ENCODE data around the gene DNAH2. TPM values are rescaled to one million over a fixed set of nuclear protein-coding genes. Genes with fewer than 3 reads are reported as not detected.

DNAH2 gene
- total RNA-seq, 2 experiments from 2014 or later, result not detected

DNA sequence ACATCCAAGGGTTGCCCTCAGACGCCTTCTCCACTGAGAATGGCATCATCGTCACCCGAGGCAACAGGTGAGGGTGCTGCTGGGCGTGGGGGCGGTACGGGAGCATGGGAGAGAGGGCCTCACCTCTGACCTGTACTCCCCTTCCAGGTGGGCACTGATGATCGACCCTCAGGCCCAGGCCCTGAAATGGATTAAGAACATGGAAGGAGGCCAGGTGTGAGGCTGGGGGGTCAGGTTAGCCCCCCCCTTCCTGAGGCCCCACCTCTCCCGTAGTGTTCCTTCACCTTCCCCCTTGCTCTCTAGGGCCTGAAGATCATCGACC is 100.1 kb downstream of the DNAH2 start:
- no peak overlapping the region for H3K4me2 ChIP-seq (ENCODE audit: low read length)
- DNase-seq (ENCODE audit: low spot score), result no peak

DNA sequence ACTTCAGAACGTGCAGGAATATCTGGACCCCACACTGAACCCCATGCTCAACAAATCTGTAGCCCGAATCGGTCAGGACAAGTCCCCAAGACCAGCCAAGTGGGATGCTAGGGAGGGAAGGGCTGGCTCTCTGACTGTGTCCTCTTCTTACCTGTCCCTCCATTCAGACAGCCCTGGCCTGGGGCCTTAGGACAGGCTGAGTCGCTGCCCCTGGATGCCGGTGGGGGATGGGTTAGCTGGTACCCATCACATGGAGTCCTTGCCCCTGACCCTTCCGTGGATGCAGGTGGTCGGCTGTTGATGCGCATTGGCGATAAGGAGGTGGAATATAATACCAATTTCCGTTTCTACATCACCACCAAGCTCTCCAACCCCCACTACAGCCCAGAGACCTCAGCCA is 100.5 kb downstream of the DNAH2 start:
- no peak overlapping the region for H3K4me2 ChIP-seq (ENCODE audit: low read length)
- intact Hi-C loops (cut with micrococcal nuclease; ENCODE audit: unreplicated experiment), result loop anchor here (10.0 kb wide), 1 partner anchor 73 kb away; no protein-coding TSS in a partner anchor
- H3K4me1 ChIP-seq (ENCODE audit: insufficient read depth, low read length, poor library complexity, severe bottlenecking), result no peaks in the 10 kb centered on the region
- no peak overlapping the region for H3K4me3 ChIP-seq (ENCODE audit: low read depth, low read length, poor library complexity, severe bottlenecking)
- H3K27ac ChIP-seq (ENCODE audit: low read depth, low read length, poor library complexity, severe bottlenecking), result no peak overlapping the region
- H3K9me2 ChIP-seq (ENCODE audit: insufficient read depth, low read length), result no peaks in the 10 kb centered on the region
- ChIA-PET CTCF (ENCODE audit: unreplicated experiment) (no interaction called here), POLR2A (no interaction called here)
- DNase-seq (ENCODE audit: low spot score), result no peak
- no TSS peak for BruUV-seq (replicated peaks)
- H3K36me3 ChIP-seq (ENCODE audit: insufficient read depth, low read length), result no peaks in the 10 kb centered on the region
- H4K20me1 ChIP-seq (ENCODE audit: insufficient read depth, low read length), result no peaks in the 10 kb centered on the region
- H3K9me3 ChIP-seq (ENCODE audit: low read length), result no peaks in the 10 kb centered on the region
- H3K79me2 ChIP-seq (ENCODE audit: insufficient read depth, low read depth, low read length), result no peaks in the 10 kb centered on the region
- TF ChIP-seq EZH2phosphoT487 (IDR thresholded peaks at IDR 0.05; ENCODE audit: borderline replicate concordance, low read depth, low read length), result no peak
- TF ChIP-seq, protein P1, sequence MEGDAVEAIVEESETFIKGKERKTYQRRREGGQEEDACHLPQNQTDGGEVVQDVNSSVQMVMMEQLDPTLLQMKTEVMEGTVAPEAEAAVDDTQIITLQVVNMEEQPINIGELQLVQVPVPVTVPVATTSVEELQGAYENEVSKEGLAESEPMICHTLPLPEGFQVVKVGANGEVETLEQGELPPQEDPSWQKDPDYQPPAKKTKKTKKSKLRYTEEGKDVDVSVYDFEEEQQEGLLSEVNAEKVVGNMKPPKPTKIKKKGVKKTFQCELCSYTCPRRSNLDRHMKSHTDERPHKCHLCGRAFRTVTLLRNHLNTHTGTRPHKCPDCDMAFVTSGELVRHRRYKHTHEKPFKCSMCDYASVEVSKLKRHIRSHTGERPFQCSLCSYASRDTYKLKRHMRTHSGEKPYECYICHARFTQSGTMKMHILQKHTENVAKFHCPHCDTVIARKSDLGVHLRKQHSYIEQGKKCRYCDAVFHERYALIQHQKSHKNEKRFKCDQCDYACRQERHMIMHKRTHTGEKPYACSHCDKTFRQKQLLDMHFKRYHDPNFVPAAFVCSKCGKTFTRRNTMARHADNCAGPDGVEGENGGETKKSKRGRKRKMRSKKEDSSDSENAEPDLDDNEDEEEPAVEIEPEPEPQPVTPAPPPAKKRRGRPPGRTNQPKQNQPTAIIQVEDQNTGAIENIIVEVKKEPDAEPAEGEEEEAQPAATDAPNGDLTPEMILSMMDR (conservative IDR thresholded peaks at IDR 0.05; ENCODE audit: low read length), result no peak
- no peak overlapping the region for H2AFZ ChIP-seq (ENCODE audit: low read length)

More for the DNA sequence above, 100.1 kb downstream of the DNAH2 start:
- Histone ChIP-seq H3K9me2 (ENCODE audit: insufficient read depth, low read length) (no peaks in the 10 kb centered on the region), H3K27ac (ENCODE audit: low read depth, low read length, poor library complexity, severe bottlenecking) (no peak overlapping the region), H2AFZ (ENCODE audit: low read length) (no peak overlapping the region), H4K20me1 (ENCODE audit: insufficient read depth, low read length) (no peaks in the 10 kb centered on the region), H3K9me3 (ENCODE audit: low read length) (no peaks in the 10 kb centered on the region), H3K4me3 (ENCODE audit: low read depth, low read length, poor library complexity, severe bottlenecking) (no peak overlapping the region), H3K36me3 (ENCODE audit: insufficient read depth, low read length) (no peaks in the 10 kb centered on the region), H3K4me1 (ENCODE audit: insufficient read depth, low read length, poor library complexity, severe bottlenecking) (no peaks in the 10 kb centered on the region), H3K79me2 (ENCODE audit: insufficient read depth, low read depth, low read length) (no peaks in the 10 kb centered on the region)
- intact Hi-C loops (cut with micrococcal nuclease; ENCODE audit: unreplicated experiment), result loop anchor here (10.0 kb wide), 1 partner anchor 73 kb away; no protein-coding TSS in a partner anchor
- POLR2A ChIA-PET, result no interaction called here
- CTCF ChIA-PET (ENCODE audit: unreplicated experiment), result no interaction called here
- BruUV-seq (replicated peaks), result no TSS peak
- no peak for TF ChIP-seq EZH2phosphoT487 (IDR thresholded peaks at IDR 0.05; ENCODE audit: borderline replicate concordance, low read depth, low read length)
- TF ChIP-seq, protein P1 (conservative IDR thresholded peaks at IDR 0.05; ENCODE audit: low read length), result no peak

DNA sequence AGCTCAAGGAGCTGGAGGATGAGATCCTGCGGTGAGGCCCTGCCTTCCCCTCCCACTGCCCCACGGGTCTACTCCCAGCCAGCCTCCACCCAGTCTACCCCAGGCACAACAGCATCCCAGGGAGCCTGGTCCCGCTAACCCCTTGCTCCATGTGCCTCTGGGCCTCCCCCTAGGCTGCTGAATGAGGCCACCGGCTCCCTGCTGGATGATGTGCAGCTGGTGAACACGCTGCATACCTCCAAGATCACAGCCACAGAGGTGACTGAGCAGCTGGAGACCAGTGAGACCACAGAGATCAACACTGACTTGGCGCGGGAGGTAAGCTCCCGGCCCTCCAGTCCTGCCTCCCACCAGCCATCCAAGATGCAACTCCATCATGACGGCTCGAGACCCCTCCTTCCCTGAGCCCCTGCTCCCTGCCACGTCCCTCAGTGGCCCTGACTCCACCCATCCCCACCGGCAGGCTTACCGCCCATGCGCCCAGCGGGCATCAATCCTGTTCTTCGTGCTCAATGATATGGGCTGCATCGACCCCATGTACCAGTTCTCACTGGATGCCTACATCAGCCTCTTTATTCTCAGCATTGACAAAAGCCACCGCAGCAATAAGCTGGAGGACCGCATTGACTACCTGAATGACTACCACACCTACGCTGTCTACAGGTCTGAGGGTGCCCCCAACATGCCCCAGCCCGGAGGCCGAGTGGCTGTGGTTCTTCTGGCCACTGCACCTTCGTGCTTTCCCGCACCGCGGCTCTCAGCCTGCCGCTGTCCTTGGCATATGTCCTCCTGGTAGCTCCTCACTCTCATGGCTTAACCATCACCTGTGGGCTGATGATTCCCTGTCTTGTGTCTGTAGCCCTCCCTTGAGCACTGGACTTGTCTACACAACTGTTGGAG is 101.5 kb downstream of the DNAH2 start:
- Histone ChIP-seq H3K27ac (ENCODE audit: low read depth, low read length, poor library complexity, severe bottlenecking) (no peak overlapping the region), H3K4me3 (ENCODE audit: low read depth, low read length, poor library complexity, severe bottlenecking) (no peak overlapping the region), H2AFZ (ENCODE audit: low read length) (no peak overlapping the region), H3K79me2 (ENCODE audit: insufficient read depth, low read depth, low read length) (no peaks in the 10 kb centered on the region), H3K4me1 (ENCODE audit: insufficient read depth, low read length, poor library complexity, severe bottlenecking) (no peaks in the 10 kb centered on the region), H4K20me1 (ENCODE audit: insufficient read depth, low read length) (no peaks in the 10 kb centered on the region), H3K36me3 (ENCODE audit: insufficient read depth, low read length) (no peaks in the 10 kb centered on the region), H3K9me2 (ENCODE audit: insufficient read depth, low read length) (no peaks in the 10 kb centered on the region), H3K9me3 (ENCODE audit: low read length) (no peaks in the 10 kb centered on the region), H3K4me2 (ENCODE audit: low read length) (no peak overlapping the region)
- intact Hi-C loops (cut with micrococcal nuclease; ENCODE audit: unreplicated experiment), result loop anchor here (10.0 kb wide), 1 partner anchor 74 kb away; no protein-coding TSS in a partner anchor
- POLR2A ChIA-PET, result no interaction called here
- CTCF ChIA-PET (ENCODE audit: unreplicated experiment), result interaction anchor here (0.7 kb wide), 1 partner anchor 21 kb away, joined by 3 read pairs; no protein-coding TSS in a partner anchor
- DNase-seq (ENCODE audit: low spot score), result no peak
- no TSS peak for BruUV-seq (replicated peaks)
- TF ChIP-seq EZH2phosphoT487 (IDR thresholded peaks at IDR 0.05; ENCODE audit: borderline replicate concordance, low read depth, low read length), result no peak
- TF ChIP-seq, protein P1 (conservative IDR thresholded peaks at IDR 0.05; ENCODE audit: low read length), result no peak
